H9 (cell line): ENCODE measurements around the gene TEX48. TPM values are rescaled to one million over a fixed set of nuclear protein-coding genes. Genes with fewer than 3 reads are reported as not detected.

Experiments used
- DNase-seq: peaks from one replicate; pipeline ENCODE4 v3.0.0-alpha.2; 2017
- H2AFZ ChIP-seq: one replicate; pipeline ENCODE4 v1.6.1; 2013; ENCODE audit warnings: mild to moderate bottlenecking, low read length, control low read depth, moderate library complexity
- H2AK5ac ChIP-seq: 2 replicates; pipeline ENCODE4 v1.6.1; 2013; ENCODE audit warnings: low read length, control low read depth, mixed read lengths; ENCODE audit not compliant: insufficient read length
- H2BK120ac ChIP-seq: one replicate; pipeline ENCODE4 v1.6.1; 2013; ENCODE audit warnings: low read depth, mild to moderate bottlenecking, low read length, control low read depth, inconsistent platforms; ENCODE audit not compliant: poor library complexity, severe bottlenecking
- H2BK12ac ChIP-seq: 2 replicates; pipeline ENCODE4 v1.6.1; 2013; ENCODE audit warnings: low read length, control low read depth, mixed read lengths, low read depth; ENCODE audit not compliant: insufficient read length
- H2BK15ac ChIP-seq: 2 replicates; pipeline ENCODE4 v1.6.1; 2013; ENCODE audit warnings: low read depth, low read length, control low read depth
- H2BK20ac ChIP-seq: one replicate; pipeline ENCODE4 v1.6.1; 2013; ENCODE audit warnings: low read depth, mild to moderate bottlenecking, low read length, control low read depth, inconsistent platforms; ENCODE audit not compliant: poor library complexity, severe bottlenecking
- H2BK5ac ChIP-seq: 2 replicates; pipeline ENCODE4 v1.6.1; 2013; ENCODE audit warnings: low read length, control low read depth, mixed read lengths; ENCODE audit not compliant: insufficient read length
- H3K14ac ChIP-seq: 2 replicates; pipeline ENCODE4 v1.6.1; 2013; ENCODE audit warnings: low read length, control low read depth; ENCODE audit not compliant: insufficient read depth
- H3K18ac ChIP-seq: 2 replicates; pipeline ENCODE4 v1.6.1; 2013; ENCODE audit warnings: low read depth, mild to moderate bottlenecking, mixed read lengths, low read length, control low read depth; ENCODE audit not compliant: insufficient read length
- H3K23ac ChIP-seq: 2 replicates; pipeline ENCODE4 v1.6.1; 2013; ENCODE audit warnings: low read length, control low read depth, mixed read lengths, low read depth; ENCODE audit not compliant: insufficient read length
- H3K23me2 ChIP-seq: 2 replicates; pipeline ENCODE4 v1.6.1; 2013; ENCODE audit warnings: low read depth, mild to moderate bottlenecking, mixed read lengths, low read length, control low read depth; ENCODE audit not compliant: insufficient read length, poor library complexity, severe bottlenecking
- H3K27ac ChIP-seq: 2 replicates; pipeline ENCODE4 v1.5.1; 2013; ENCODE audit warnings: low read length, control low read depth, mixed read lengths, low read depth; ENCODE audit not compliant: insufficient read length
- H3K27me3 ChIP-seq: 2 replicates; pipeline ENCODE4 v1.6.1; 2013; ENCODE audit warnings: low read length, control low read depth, inconsistent platforms; ENCODE audit not compliant: insufficient read depth
- H3K4ac ChIP-seq: 2 replicates; pipeline ENCODE4 v1.6.1; 2013; ENCODE audit warnings: low read depth, mild to moderate bottlenecking, control low read depth, inconsistent platforms, low read length, moderate library complexity
- H3K4me1 ChIP-seq: 2 replicates; pipeline ENCODE4 v1.6.1; 2013; ENCODE audit warnings: low read length, control low read depth, inconsistent platforms; ENCODE audit not compliant: insufficient read depth
- H3K4me2 ChIP-seq: 2 replicates; pipeline ENCODE4 v1.6.1; 2013; ENCODE audit warnings: low read length, control low read depth, mixed read lengths; ENCODE audit not compliant: insufficient read length, insufficient read depth
- H3K56ac ChIP-seq: 2 replicates; pipeline ENCODE4 v1.6.1; 2013; ENCODE audit warnings: low read depth, mild to moderate bottlenecking, mixed read lengths, low read length, control low read depth; ENCODE audit not compliant: insufficient read length
- H3K79me1 ChIP-seq: 2 replicates; pipeline ENCODE4 v1.6.1; 2013; ENCODE audit warnings: low read depth, mild to moderate bottlenecking, moderate library complexity, low read length, control low read depth, inconsistent platforms; ENCODE audit not compliant: insufficient read depth, poor library complexity, severe bottlenecking
- H3K79me2 ChIP-seq: 2 replicates; pipeline ENCODE4 v1.6.1; 2013; ENCODE audit warnings: low read length, control low read depth, inconsistent platforms; ENCODE audit not compliant: insufficient read depth
- H3K9ac ChIP-seq: 2 replicates; pipeline ENCODE4 v1.6.1; 2013; ENCODE audit warnings: low read length, control low read depth, mixed read lengths; ENCODE audit not compliant: insufficient read length; ENCODE audit errors: extremely low read depth
- H3K9me3 ChIP-seq: one replicate; pipeline ENCODE4 v1.6.1; 2013; ENCODE audit warnings: low read depth, low read length, inconsistent platforms; ENCODE audit not compliant: control insufficient read depth
- H3T11ph ChIP-seq: one replicate; pipeline ENCODE4 v1.6.1; 2013; ENCODE audit warnings: mild to moderate bottlenecking, low read length, control low read depth, inconsistent platforms
- H4K20me1 ChIP-seq: one replicate; pipeline ENCODE4 v1.6.1; 2013; ENCODE audit not compliant: control insufficient read depth, insufficient read length, insufficient read depth
- H4K5ac ChIP-seq: 2 replicates; pipeline ENCODE4 v1.6.1; 2013; ENCODE audit warnings: low read depth, mild to moderate bottlenecking, mixed read lengths, low read length, control low read depth; ENCODE audit not compliant: insufficient read length
- H4K8ac ChIP-seq: replicated peaks from 2 replicates; pipeline ENCODE4 v1.6.1; 2013; ENCODE audit warnings: low read length, control low read depth, mixed read lengths, low read depth; ENCODE audit not compliant: insufficient read length
- H4K91ac ChIP-seq: 2 replicates; pipeline ENCODE4 v1.6.1; 2013; ENCODE audit warnings: low read depth, mild to moderate bottlenecking, moderate library complexity, mixed read lengths, low read length, control low read depth; ENCODE audit not compliant: insufficient read length
- H3K27ac Mint-ChIP-seq, 3 experiments: 2 replicates in 2 of 3; 3 replicates in 1 of 3; pipeline ENCODE4 v1.8.0; 2020 to 2021; ENCODE audit warnings: mixed read lengths in 3 of 3, mild to moderate bottlenecking in 1 of 3, moderate library complexity in 1 of 3
- H3K27me3 Mint-ChIP-seq: 2 replicates; pipeline ENCODE4 v1.8.0; 2021; ENCODE audit warnings: low read depth, mild to moderate bottlenecking, moderate library complexity, mixed read lengths
- H3K36me3 Mint-ChIP-seq, 3 experiments: 2 replicates in 2 of 3; 3 replicates in 1 of 3; pipeline ENCODE4 v1.8.0; 2020 to 2021; ENCODE audit warnings: low read depth in 3 of 3, mixed read lengths in 3 of 3; ENCODE audit not compliant: insufficient read depth in 1 of 3
- H3K4me1 Mint-ChIP-seq, 2 experiments: 2 replicates each; pipeline ENCODE4 v1.8.0; 2020; ENCODE audit warnings: mixed read lengths in 2 of 2
- H3K4me3 Mint-ChIP-seq, 2 experiments: 2 replicates in 1 of 2; 3 replicates in 1 of 2; pipeline ENCODE4 v1.8.0; 2020 to 2021; ENCODE audit warnings: mild to moderate bottlenecking in 2 of 2, mixed read lengths in 2 of 2, moderate library complexity in 1 of 2
- H3K9me3 Mint-ChIP-seq, 2 experiments: 2 replicates in 1 of 2; 3 replicates in 1 of 2; pipeline ENCODE4 v1.8.0; 2020; ENCODE audit warnings: mild to moderate bottlenecking in 2 of 2, mixed read lengths in 2 of 2, moderate library complexity in 1 of 2
- CTCF ChIP-seq: fragments of 200-600 bp; sonication (generic); conservative IDR thresholded peaks from 3 replicates; pipeline ENCODE4 v1.8.0; 2021; ENCODE audit warnings: antibody characterized with exemption, mild to moderate bottlenecking
- WGBS: extraction: QIAGEN DNeasy Blood & Tissue Kit; methylation state at CpG from one replicate; pipeline ENCODE4 v1.1.7; 2013; ENCODE audit warnings: missing lambda C conversion rate, low lambda C conversion rate, mixed read lengths; ENCODE audit not compliant: insufficient read length; ENCODE audit errors: extremely low coverage; 5-methylcytosine and 5-hydroxymethylcytosine counted together
- total RNA-seq: library from RNA; stranded (reverse); gene quantifications from 2 replicates; pipeline ENCODE4 v1.2.1, GENCODE V29; 2021

The TEX48 gene
- total RNA-seq, 1 experiment from 2014 or later = not detected

DNA sequence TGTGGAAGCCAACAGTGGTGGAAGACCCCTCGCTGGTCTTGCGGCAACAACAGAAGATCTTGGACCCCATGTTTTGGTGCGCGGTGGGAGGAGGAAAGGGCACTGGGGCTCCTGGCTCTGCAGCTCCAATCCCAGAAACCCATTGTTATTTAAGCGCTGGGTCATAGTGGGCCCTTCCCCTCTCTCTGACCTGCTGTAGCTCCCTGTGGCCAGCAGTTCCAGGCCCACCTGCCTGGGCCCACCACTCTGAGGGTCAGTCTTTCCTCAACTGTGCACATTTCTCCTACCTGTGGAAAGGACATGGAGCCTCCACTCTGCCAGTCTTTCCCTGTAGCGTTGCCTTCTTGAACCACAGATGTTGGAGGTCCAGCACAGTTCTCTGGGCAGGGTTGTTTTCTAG, 24.3 kb downstream of the TEX48 start, which contains the start of gene TEX53:
Gene TEX53 (minus strand): TSS at position 101 of the 400 bp plus-strand sequence. CDS start 31 bp downstream, at position 70.
- H3K27ac Mint-ChIP-seq = no peak within 1 kb of the TSS; a peak in 1 of 7 replicates
- no peak within 1 kb of the TSS for H3K18ac ChIP-seq
- no peak within 1 kb of the TSS for H2AFZ ChIP-seq
- no peak for DNase-seq
- H2BK12ac ChIP-seq = no peak within 1 kb of the TSS
- H2BK15ac ChIP-seq = no peak within 1 kb of the TSS
- no peak for TF ChIP-seq CTCF
- H3K36me3 Mint-ChIP-seq = no peaks in the 10 kb centered on the region
- no peak within 1 kb of the TSS for H3K4me3 Mint-ChIP-seq
- H3K4me1 ChIP-seq = peaks cover 5% of the 10 kb centered on the region; the same call in 1 of the 2 replicates
- no peaks in the 10 kb centered on the region for H3K79me2 ChIP-seq
- no peak within 1 kb of the TSS for H3K56ac ChIP-seq
- H2BK120ac ChIP-seq = no peak within 1 kb of the TSS
- H4K91ac ChIP-seq = no peak within 1 kb of the TSS
- H3T11ph ChIP-seq = no peak within 1 kb of the TSS
- H3K27ac ChIP-seq = no peak within 1 kb of the TSS
- no peaks in the 10 kb centered on the region for H3K9me3 Mint-ChIP-seq
- H4K5ac ChIP-seq = no peak within 1 kb of the TSS
- no peak within 1 kb of the TSS for H3K4me2 ChIP-seq
- no peak within 1 kb of the TSS for H3K4ac ChIP-seq
- no peak within 1 kb of the TSS for H2AK5ac ChIP-seq
- no peak within 1 kb of the TSS for H3K23ac ChIP-seq
- peaks cover 2% of the 10 kb centered on the region for H3K27me3 Mint-ChIP-seq
- H3K9me3 ChIP-seq = no peaks in the 10 kb centered on the region
- H2BK5ac ChIP-seq = no peak within 1 kb of the TSS
- WGBS = no CpG with 5 or more reads among the region's 6 CpGs
- no peaks in the 10 kb centered on the region for H3K27me3 ChIP-seq
- H4K20me1 ChIP-seq = no peaks in the 10 kb centered on the region
- H3K9ac ChIP-seq = no peak within 1 kb of the TSS
- H3K23me2 ChIP-seq = no peaks in the 10 kb centered on the region
- no peak within 1 kb of the TSS for H3K14ac ChIP-seq
- no peak within 1 kb of the TSS for H2BK20ac ChIP-seq
- H3K4me1 Mint-ChIP-seq = peaks cover 12 to 13% of the 10 kb centered on the region in 2 experiments
- H4K8ac ChIP-seq = no peak within 1 kb of the TSS
- H3K79me1 ChIP-seq = no peaks in the 10 kb centered on the region
